ENCODE results near the gene MYOCD. TPM values are rescaled to one million over a fixed set of nuclear protein-coding genes. Genes with fewer than 3 reads are reported as not detected.

MYOCD gene
- total RNA-seq, 1 experiment from 2014 or later, result 2.6 TPM

DNA sequence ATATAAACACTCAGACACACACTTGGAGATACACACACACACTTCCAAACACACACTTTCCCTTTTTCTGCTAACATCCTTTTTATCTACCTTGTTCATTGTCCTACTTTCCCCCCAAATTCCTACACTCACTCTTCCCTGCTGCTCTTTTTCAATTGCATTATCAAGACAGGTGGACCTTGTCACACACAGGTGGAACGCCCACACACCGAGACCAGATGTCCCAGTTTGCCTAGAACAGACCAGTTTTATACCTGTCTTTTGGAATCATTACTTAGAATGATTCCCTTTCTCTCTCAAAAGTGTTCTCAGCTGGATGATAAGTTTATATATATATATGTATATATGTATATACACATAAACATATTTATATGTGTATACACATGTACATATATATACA is 72.9 kb downstream of the MYOCD start:
- CTCF ChIA-PET, result interaction anchor here (1.3 kb wide), 1 partner anchor 193 kb away, joined by 4 read pairs; no protein-coding TSS in a partner anchor
- intact Hi-C loops (cut with micrococcal nuclease; ENCODE audit: unreplicated experiment), result no loop called here
- no TSS peak for BruUV-seq (replicated peaks)

DNA sequence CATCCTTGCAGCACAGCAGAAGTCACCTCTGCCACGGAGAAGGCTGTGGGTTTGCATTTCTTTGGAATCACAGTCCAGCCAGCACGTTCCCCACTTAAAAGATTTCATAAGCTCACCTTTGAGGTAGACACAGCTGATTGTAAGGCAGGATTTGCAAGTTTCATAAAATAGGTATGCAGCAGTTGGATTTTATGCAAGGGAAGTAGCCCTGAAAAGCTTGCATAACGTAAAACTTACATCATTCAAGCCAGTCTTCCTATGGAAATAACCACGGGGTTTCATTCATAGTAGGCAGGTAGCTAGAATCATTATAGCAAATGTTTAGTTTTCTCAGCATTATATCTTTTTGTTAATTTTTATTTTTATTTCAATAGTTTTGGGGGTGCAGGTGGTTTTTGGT is 73.8 kb downstream of the MYOCD start:
- H3K27me3 ChIP-seq (replicated peaks; ENCODE audit: control insufficient read depth, insufficient read depth, low read length), result no peaks in the 10 kb centered on the region
- no TSS peak for BruUV-seq (replicated peaks)
- Mint-ChIP-seq H3K4me3 (ENCODE audit: unreplicated experiment) (no peak overlapping the region), H3K27me3 (ENCODE audit: insufficient read depth, unreplicated experiment) (no peaks in the 10 kb centered on the region), H3K9me3 (ENCODE audit: unreplicated experiment) (no peaks in the 10 kb centered on the region), H3K27ac (ENCODE audit: unreplicated experiment) (no peak overlapping the region), H3K4me1 (ENCODE audit: low read depth, unreplicated experiment) (no peaks in the 10 kb centered on the region), H3K36me3 (ENCODE audit: insufficient read depth, unreplicated experiment) (no peaks in the 10 kb centered on the region)
- H3K9me3 ChIP-seq, result no peaks in the 10 kb centered on the region
- ChIA-PET POLR2A (no interaction called here), CTCF (interaction anchor here (0.9 kb wide), 1 partner anchor 397 kb away, joined by 3 read pairs; no protein-coding TSS in a partner anchor)
- TF ChIP-seq, protein P1, sequence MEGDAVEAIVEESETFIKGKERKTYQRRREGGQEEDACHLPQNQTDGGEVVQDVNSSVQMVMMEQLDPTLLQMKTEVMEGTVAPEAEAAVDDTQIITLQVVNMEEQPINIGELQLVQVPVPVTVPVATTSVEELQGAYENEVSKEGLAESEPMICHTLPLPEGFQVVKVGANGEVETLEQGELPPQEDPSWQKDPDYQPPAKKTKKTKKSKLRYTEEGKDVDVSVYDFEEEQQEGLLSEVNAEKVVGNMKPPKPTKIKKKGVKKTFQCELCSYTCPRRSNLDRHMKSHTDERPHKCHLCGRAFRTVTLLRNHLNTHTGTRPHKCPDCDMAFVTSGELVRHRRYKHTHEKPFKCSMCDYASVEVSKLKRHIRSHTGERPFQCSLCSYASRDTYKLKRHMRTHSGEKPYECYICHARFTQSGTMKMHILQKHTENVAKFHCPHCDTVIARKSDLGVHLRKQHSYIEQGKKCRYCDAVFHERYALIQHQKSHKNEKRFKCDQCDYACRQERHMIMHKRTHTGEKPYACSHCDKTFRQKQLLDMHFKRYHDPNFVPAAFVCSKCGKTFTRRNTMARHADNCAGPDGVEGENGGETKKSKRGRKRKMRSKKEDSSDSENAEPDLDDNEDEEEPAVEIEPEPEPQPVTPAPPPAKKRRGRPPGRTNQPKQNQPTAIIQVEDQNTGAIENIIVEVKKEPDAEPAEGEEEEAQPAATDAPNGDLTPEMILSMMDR (IDR thresholded peaks at IDR 0.05; ENCODE audit: insufficient read depth in 1 of 2, low read depth in 1 of 2, low read length in 1 of 2, severe bottlenecking in 1 of 2, unreplicated experiment in 1 of 2), result no peak
- intact Hi-C loops (cut with micrococcal nuclease; ENCODE audit: unreplicated experiment), result no loop called here
- no peak overlapping the region for H3K4me3 ChIP-seq (ENCODE audit: low read depth, low read length)
- DNase-seq, result no peak
- no peaks in the 10 kb centered on the region for H3K4me1 ChIP-seq
- no peaks in the 10 kb centered on the region for H3K36me3 ChIP-seq (ENCODE audit: control insufficient read depth, insufficient read depth, low read length)

More for the DNA sequence above, 72.9 kb downstream of the MYOCD start:
- POLR2A ChIA-PET, result no interaction called here
- Mint-ChIP-seq H3K9me3 (ENCODE audit: unreplicated experiment) (no peaks in the 10 kb centered on the region), H3K27ac (ENCODE audit: unreplicated experiment) (no peak overlapping the region), H3K27me3 (ENCODE audit: insufficient read depth, unreplicated experiment) (no peaks in the 10 kb centered on the region), H3K4me1 (ENCODE audit: low read depth, unreplicated experiment) (no peaks in the 10 kb centered on the region), H3K36me3 (ENCODE audit: insufficient read depth, unreplicated experiment) (no peaks in the 10 kb centered on the region), H3K4me3 (ENCODE audit: unreplicated experiment) (no peak overlapping the region)
- DNase-seq, result no peak
- Histone ChIP-seq H3K4me3 (ENCODE audit: low read depth, low read length) (no peak overlapping the region), H3K36me3 (ENCODE audit: control insufficient read depth, insufficient read depth, low read length) (no peaks in the 10 kb centered on the region), H3K4me1 (no peaks in the 10 kb centered on the region), H3K27me3 (replicated peaks; ENCODE audit: control insufficient read depth, insufficient read depth, low read length) (no peaks in the 10 kb centered on the region), H3K9me3 (no peaks in the 10 kb centered on the region)
- TF ChIP-seq, protein P1 (IDR thresholded peaks at IDR 0.05; ENCODE audit: insufficient read depth in 1 of 2, low read depth in 1 of 2, low read length in 1 of 2, severe bottlenecking in 1 of 2, unreplicated experiment in 1 of 2), result no peak

DNA sequence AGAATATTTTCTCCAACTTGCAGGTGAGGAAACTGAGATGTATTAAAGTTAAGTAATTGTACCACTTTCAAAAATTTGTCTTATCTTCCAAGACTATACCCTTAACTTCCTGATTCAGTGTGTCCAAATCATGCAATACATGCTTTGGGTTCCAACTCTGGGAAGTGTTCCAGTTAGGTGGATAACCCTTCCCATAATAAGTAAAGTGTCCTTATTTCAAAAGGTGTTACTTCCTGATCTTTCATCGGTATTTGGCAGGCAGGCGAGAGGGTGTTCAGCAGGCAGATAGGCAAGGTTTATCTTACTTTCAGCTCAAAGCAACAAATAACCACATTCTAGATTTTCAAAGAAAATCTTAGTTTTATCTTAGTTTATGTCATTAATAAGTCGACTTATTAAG is 77.4 kb downstream of the MYOCD start:
- Histone ChIP-seq H3K4me3 (ENCODE audit: low read depth, low read length) (no peak overlapping the region), H3K36me3 (ENCODE audit: control insufficient read depth, insufficient read depth, low read length) (no peaks in the 10 kb centered on the region), H3K9me3 (no peaks in the 10 kb centered on the region), H3K4me1 (no peaks in the 10 kb centered on the region), H3K27me3 (replicated peaks; ENCODE audit: control insufficient read depth, insufficient read depth, low read length) (no peaks in the 10 kb centered on the region)
- DNase-seq, result no peak
- H3K27ac Mint-ChIP-seq (ENCODE audit: unreplicated experiment), result no peak overlapping the region
- no peaks in the 10 kb centered on the region for H3K27me3 Mint-ChIP-seq (ENCODE audit: insufficient read depth, unreplicated experiment)
- no peak overlapping the region for H3K4me3 Mint-ChIP-seq (ENCODE audit: unreplicated experiment)
- TF ChIP-seq, protein P1 (IDR thresholded peaks at IDR 0.05; ENCODE audit: insufficient read depth in 1 of 2, low read depth in 1 of 2, low read length in 1 of 2, severe bottlenecking in 1 of 2, unreplicated experiment in 1 of 2), result no peak
- CTCF ChIA-PET, result interaction anchor here (0.6 to 1.3 kb wide), 2 partner anchors 197 to 484 kb away, joined by 3 to 9 read pairs; no protein-coding TSS in a partner anchor
- H3K9me3 Mint-ChIP-seq (ENCODE audit: unreplicated experiment), result no peaks in the 10 kb centered on the region
- intact Hi-C loops (cut with micrococcal nuclease; ENCODE audit: unreplicated experiment), result loop anchor here (5.0 kb wide), 1 partner anchor 196 kb away; no protein-coding TSS in a partner anchor
- peaks cover 10% of the 10 kb centered on the region for H3K4me1 Mint-ChIP-seq (ENCODE audit: low read depth, unreplicated experiment)
- POLR2A ChIA-PET, result no interaction called here
- BruUV-seq (replicated peaks), result no TSS peak
- no peaks in the 10 kb centered on the region for H3K36me3 Mint-ChIP-seq (ENCODE audit: insufficient read depth, unreplicated experiment)
